HepG2 (cell line): ENCODE results near the gene ATP2A3. TPM values are rescaled to one million over a fixed set of nuclear protein-coding genes. Genes with fewer than 3 reads are reported as not detected.

Source experiments
- CBX5 ChIP-seq: sonication (generic); formaldehyde crosslinking; IDR thresholded peaks from 2 replicates; pipeline ENCODE4 v1.4.0; 2020; ENCODE audit warnings: missing genetic modification reagents, borderline replicate concordance
- CCDC6 ChIP-seq: sonication (generic); formaldehyde crosslinking; IDR thresholded peaks from 2 replicates; pipeline ENCODE4 v1.8.1; 2022; ENCODE audit warnings: mild to moderate bottlenecking, missing genetic modification reagents, moderate library complexity
- HOXA7 ChIP-seq: sonication (generic); formaldehyde crosslinking; IDR thresholded peaks from 2 replicates; pipeline ENCODE4 v1.8.1; 2022; ENCODE audit warnings: mild to moderate bottlenecking, missing genetic modification reagents, moderate library complexity
- MIXL1 ChIP-seq: IDR thresholded peaks from 2 replicates; pipeline ENCODE4 v1.6.1; 2016
- PHF20 ChIP-seq: sonication (generic); formaldehyde crosslinking; IDR thresholded peaks from 2 replicates; pipeline ENCODE4 v1.5.0; 2020; ENCODE audit warnings: mild to moderate bottlenecking, missing genetic modification reagents
- SOX13 ChIP-seq, 3 experiments: fragments of 450-650 bp in 1 of 3; sonication (generic) in 1 of 3; formaldehyde crosslinking in 1 of 3; IDR thresholded peaks in 2 of 3; conservative IDR thresholded peaks in 1 of 3; 2 replicates each; pipeline versions ENCODE4 v1.5.0 to v1.6.1; 2016 to 2020; ENCODE audit warnings: antibody characterized with exemption in 1 of 3, mild to moderate bottlenecking in 1 of 3, missing compliant biosample characterization in 1 of 3, missing genetic modification reagents in 1 of 3, moderate library complexity in 1 of 3
- TARDBP ChIP-seq: sonication (generic); formaldehyde crosslinking; IDR thresholded peaks from 2 replicates; pipeline ENCODE4 v1.8.0; 2022; ENCODE audit warnings: mild to moderate bottlenecking, missing genetic modification reagents
- ZBTB20 ChIP-seq: sonication (generic); formaldehyde crosslinking; IDR thresholded peaks from 2 replicates; pipeline ENCODE4 v1.8.1; 2023; ENCODE audit warnings: missing genetic modification reagents, low read depth, mild to moderate bottlenecking, borderline replicate concordance
- ZBTB38 ChIP-seq: sonication (generic); formaldehyde crosslinking; IDR thresholded peaks from 2 replicates; pipeline ENCODE4 v1.5.1; 2020; ENCODE audit warnings: mild to moderate bottlenecking, missing genetic modification reagents
- ZNF136 ChIP-seq: sonication (generic); formaldehyde crosslinking; IDR thresholded peaks from 2 replicates; pipeline ENCODE4 v1.8.1; 2022; ENCODE audit warnings: low read depth, mild to moderate bottlenecking, moderate library complexity, missing genetic modification reagents
- ZNF468 ChIP-seq: sonication (generic); formaldehyde crosslinking; IDR thresholded peaks from 2 replicates; pipeline ENCODE4 v1.8.0; 2022; ENCODE audit warnings: mild to moderate bottlenecking, moderate library complexity, missing genetic modification reagents
- ZNF766 ChIP-seq: sonication (generic); formaldehyde crosslinking; IDR thresholded peaks from 2 replicates; pipeline ENCODE4 v1.5.0; 2020; ENCODE audit warnings: missing genetic modification reagents, borderline replicate concordance
- ZNF775 ChIP-seq: sonication (generic); formaldehyde crosslinking; IDR thresholded peaks from 2 replicates; pipeline ENCODE4 v1.4.0; 2020; ENCODE audit warnings: missing genetic modification reagents, mild to moderate bottlenecking, moderate library complexity, borderline replicate concordance
- polyA plus RNA-seq, 8 experiments: library from polyadenylated mRNA; depleted of rRNA in 3 of 8; stranded (reverse) in 7 of 8; unstranded in 1 of 8; fragments of >200 nt; fragmentation: Illumina TruSeq in 4 of 8; extraction: Trizol in 4 of 8; gene quantifications; 2 replicates each; pipeline versions ENCODE4 v1.2.1 to v1.2.3, GENCODE V29; 2011 to 2016; ENCODE audit warnings: low read depth in 4 of 8, missing spikeins in 1 of 8, mixed read lengths in 1 of 8; ENCODE audit not compliant: insufficient read depth in 1 of 8
- total RNA-seq, 5 experiments: library from RNA; depleted of rRNA; stranded (reverse); fragments of >200 nt; fragmentation: Illumina TruSeq; extraction: Trizol; gene quantifications; 2 replicates each; pipeline ENCODE4 v1.2.3, GENCODE V29; 2016; ENCODE audit warnings: low read depth in 1 of 5
- TF ChIP-seq, protein P1 (sequence below): sonication (generic); formaldehyde crosslinking; IDR thresholded peaks from 2 replicates; pipeline ENCODE4 v1.5.1; 2020; ENCODE audit warnings: mild to moderate bottlenecking, missing genetic modification reagents, moderate library complexity
- TF ChIP-seq, protein P2 (sequence below): sonication (generic); formaldehyde crosslinking; conservative IDR thresholded peaks from 2 replicates; pipeline ENCODE4 v1.4.0; 2020; ENCODE audit warnings: mild to moderate bottlenecking, missing genetic modification reagents, moderate library complexity
- TF ChIP-seq, protein P3 (sequence below), 2 experiments: sonication (generic) in 1 of 2; formaldehyde crosslinking in 1 of 2; IDR thresholded peaks; 2 replicates each; pipeline versions ENCODE4 v1.4.0 to v1.6.1; 2018 to 2020; ENCODE audit warnings: missing genetic modification reagents in 2 of 2, borderline replicate concordance in 1 of 2, low read depth in 1 of 2, mild to moderate bottlenecking in 1 of 2, missing biosample characterization in 1 of 2
- TF ChIP-seq, protein P4 (sequence below): sonication (generic); formaldehyde crosslinking; IDR thresholded peaks from 2 replicates; pipeline ENCODE4 v1.8.1; 2023; ENCODE audit warnings: mild to moderate bottlenecking, moderate library complexity, missing genetic modification reagents

ATP2A3 gene
- total and polyA plus RNA-seq, 2 of the 13 experiments (the other 11 are each of a cell fraction or from before 2014, with no cell fraction given) = 0.07 TPM; not detected in 1

DNA sequence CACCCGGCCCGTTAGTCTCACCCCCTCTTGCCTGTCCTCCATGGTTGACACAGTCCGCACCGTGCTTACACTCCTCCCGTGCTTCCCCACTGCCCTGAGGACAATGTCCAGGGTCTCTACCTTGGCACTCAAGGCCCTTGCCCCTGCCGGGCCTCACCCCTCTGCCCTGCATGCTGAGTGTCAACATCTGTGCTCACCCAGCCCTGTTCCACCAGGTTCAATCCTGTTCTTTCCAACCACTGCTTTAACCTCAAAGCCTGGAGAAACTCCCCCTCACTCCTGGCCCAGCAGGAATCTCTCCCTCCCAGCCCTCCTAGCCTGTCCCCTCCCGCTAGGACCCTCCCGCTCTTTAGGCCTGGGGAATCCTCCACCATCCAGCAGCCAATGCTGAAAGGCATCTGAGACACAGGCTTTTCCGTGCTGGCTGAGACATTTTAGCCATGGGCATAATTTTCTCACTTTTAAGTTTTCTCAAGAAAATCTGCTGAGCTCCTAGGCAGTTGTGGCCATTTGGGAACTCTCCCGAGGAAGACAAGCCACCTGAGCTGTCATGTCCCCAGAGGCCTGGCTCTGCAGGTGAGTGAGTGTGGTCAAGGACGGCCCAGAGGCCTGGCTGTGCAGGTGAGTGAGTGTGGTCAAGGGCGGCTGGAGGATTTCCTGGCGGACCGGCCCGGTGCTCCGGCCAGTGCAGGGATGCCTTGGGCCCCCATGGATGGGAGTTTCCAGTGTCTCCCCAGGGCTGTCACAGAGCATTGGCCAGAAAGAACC is 37.2 kb downstream of the ATP2A3 start (continued):
- TF ChIP-seq, protein P1, sequence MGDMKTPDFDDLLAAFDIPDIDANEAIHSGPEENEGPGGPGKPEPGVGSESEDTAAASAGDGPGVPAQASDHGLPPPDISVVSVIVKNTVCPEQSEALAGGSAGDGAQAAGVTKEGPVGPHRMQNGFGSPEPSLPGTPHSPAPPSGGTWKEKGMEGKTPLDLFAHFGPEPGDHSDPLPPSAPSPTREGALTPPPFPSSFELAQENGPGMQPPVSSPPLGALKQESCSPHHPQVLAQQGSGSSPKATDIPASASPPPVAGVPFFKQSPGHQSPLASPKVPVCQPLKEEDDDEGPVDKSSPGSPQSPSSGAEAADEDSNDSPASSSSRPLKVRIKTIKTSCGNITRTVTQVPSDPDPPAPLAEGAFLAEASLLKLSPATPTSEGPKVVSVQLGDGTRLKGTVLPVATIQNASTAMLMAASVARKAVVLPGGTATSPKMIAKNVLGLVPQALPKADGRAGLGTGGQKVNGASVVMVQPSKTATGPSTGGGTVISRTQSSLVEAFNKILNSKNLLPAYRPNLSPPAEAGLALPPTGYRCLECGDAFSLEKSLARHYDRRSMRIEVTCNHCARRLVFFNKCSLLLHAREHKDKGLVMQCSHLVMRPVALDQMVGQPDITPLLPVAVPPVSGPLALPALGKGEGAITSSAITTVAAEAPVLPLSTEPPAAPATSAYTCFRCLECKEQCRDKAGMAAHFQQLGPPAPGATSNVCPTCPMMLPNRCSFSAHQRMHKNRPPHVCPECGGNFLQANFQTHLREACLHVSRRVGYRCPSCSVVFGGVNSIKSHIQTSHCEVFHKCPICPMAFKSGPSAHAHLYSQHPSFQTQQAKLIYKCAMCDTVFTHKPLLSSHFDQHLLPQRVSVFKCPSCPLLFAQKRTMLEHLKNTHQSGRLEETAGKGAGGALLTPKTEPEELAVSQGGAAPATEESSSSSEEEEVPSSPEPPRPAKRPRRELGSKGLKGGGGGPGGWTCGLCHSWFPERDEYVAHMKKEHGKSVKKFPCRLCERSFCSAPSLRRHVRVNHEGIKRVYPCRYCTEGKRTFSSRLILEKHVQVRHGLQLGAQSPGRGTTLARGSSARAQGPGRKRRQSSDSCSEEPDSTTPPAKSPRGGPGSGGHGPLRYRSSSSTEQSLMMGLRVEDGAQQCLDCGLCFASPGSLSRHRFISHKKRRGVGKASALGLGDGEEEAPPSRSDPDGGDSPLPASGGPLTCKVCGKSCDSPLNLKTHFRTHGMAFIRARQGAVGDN (CRISPR knock-in tag) = peak; percentile 53
- TF ChIP-seq ZNF136 (CRISPR knock-in tag) (no peak), ZBTB38 (CRISPR knock-in tag) (no peak), SOX13 (IDR thresholded peaks at IDR 0.05) (no peak), SOX13 (CRISPR knock-in tag; conservative IDR thresholded peaks at IDR 0.05 in 1 of 2, IDR thresholded peaks at IDR 0.05 in 1 of 2) (0 out of 4 replicates have a peak, but pooled peaks of 1 of the 2 experiments have one; percentile 7), ZNF775 (no peak), HOXA7 (no peak), PHF20 (CRISPR knock-in tag) (no peak), ZNF468 (no peak), CBX5 (CRISPR knock-in tag) (no peak), MIXL1 (CRISPR knock-in tag) (no peak), TARDBP (CRISPR knock-in tag) (no peak), CCDC6 (no peak), ZBTB20 (CRISPR knock-in tag) (no peak), ZNF766 (CRISPR knock-in tag) (no peak)
- TF ChIP-seq, protein P2, sequence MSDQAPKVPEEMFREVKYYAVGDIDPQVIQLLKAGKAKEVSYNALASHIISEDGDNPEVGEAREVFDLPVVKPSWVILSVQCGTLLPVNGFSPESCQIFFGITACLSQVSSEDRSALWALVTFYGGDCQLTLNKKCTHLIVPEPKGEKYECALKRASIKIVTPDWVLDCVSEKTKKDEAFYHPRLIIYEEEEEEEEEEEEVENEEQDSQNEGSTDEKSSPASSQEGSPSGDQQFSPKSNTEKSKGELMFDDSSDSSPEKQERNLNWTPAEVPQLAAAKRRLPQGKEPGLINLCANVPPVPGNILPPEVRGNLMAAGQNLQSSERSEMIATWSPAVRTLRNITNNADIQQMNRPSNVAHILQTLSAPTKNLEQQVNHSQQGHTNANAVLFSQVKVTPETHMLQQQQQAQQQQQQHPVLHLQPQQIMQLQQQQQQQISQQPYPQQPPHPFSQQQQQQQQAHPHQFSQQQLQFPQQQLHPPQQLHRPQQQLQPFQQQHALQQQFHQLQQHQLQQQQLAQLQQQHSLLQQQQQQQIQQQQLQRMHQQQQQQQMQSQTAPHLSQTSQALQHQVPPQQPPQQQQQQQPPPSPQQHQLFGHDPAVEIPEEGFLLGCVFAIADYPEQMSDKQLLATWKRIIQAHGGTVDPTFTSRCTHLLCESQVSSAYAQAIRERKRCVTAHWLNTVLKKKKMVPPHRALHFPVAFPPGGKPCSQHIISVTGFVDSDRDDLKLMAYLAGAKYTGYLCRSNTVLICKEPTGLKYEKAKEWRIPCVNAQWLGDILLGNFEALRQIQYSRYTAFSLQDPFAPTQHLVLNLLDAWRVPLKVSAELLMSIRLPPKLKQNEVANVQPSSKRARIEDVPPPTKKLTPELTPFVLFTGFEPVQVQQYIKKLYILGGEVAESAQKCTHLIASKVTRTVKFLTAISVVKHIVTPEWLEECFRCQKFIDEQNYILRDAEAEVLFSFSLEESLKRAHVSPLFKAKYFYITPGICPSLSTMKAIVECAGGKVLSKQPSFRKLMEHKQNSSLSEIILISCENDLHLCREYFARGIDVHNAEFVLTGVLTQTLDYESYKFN = peak; percentile 68
- TF ChIP-seq, protein P3, sequence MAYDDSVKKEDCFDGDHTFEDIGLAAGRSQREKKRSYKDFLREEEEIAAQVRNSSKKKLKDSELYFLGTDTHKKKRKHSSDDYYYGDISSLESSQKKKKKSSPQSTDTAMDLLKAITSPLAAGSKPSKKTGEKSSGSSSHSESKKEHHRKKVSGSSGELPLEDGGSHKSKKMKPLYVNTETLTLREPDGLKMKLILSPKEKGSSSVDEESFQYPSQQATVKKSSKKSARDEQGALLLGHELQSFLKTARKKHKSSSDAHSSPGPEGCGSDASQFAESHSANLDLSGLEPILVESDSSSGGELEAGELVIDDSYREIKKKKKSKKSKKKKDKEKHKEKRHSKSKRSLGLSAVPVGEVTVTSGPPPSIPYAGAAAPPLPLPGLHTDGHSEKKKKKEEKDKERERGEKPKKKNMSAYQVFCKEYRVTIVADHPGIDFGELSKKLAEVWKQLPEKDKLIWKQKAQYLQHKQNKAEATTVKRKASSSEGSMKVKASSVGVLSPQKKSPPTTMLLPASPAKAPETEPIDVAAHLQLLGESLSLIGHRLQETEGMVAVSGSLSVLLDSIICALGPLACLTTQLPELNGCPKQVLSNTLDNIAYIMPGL (CRISPR knock-in tag; IDR thresholded peaks at IDR 0.05; ENCODE audit: borderline replicate concordance in 1 of 2, low read depth in 1 of 2) = no peak
- TF ChIP-seq, protein P4, sequence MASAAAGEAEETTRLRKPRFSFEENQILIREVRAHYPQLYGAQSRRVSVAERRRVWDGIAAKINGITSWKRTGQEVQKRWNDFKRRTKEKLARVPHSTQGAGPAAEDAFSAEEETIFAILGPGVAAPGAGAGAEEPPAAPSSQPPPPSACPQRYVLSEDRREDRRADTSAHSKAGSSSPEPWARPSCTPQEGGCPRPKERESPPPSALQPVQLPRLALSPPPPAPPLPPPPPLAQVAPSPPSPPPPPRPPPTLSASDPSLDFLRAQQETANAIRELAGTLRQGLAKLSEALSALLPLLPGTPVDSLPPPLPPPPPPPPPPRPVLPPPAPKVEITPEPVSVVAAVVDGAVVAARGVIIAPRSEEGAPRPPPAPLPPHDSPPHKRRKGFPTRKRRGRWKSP = no peak
